Measurements from ENCODE around the gene ZNF451.

DNA sequence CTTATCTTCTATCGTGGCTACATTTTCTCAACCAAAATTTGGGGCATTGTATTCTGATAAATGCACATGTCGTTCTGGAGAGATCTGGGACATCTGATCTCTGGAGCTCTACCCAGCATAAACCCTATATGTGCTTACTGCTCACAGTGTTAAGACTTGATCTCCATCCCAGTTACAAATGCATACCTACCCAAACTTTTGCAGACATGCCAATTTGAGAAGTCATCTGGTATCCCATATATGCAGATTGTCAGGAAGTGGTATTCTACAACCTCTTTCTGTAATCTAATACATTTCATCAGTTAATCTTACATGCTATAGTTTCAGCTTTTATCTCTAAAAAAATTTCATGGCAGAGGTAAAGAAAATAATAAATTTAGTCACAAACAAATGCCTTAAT, 93.3 kb downstream of the ZNF451 start:
- TF ChIP-seq, protein P1, sequence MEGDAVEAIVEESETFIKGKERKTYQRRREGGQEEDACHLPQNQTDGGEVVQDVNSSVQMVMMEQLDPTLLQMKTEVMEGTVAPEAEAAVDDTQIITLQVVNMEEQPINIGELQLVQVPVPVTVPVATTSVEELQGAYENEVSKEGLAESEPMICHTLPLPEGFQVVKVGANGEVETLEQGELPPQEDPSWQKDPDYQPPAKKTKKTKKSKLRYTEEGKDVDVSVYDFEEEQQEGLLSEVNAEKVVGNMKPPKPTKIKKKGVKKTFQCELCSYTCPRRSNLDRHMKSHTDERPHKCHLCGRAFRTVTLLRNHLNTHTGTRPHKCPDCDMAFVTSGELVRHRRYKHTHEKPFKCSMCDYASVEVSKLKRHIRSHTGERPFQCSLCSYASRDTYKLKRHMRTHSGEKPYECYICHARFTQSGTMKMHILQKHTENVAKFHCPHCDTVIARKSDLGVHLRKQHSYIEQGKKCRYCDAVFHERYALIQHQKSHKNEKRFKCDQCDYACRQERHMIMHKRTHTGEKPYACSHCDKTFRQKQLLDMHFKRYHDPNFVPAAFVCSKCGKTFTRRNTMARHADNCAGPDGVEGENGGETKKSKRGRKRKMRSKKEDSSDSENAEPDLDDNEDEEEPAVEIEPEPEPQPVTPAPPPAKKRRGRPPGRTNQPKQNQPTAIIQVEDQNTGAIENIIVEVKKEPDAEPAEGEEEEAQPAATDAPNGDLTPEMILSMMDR (IDR thresholded peaks at IDR 0.05) = no peak
- TF ChIP-seq POLR2A (IDR thresholded peaks at IDR 0.05) = no peak
